Neural cell (in vitro differentiated cells): Measurements from ENCODE around the gene MAML3. TPM values are rescaled to one million over a fixed set of nuclear protein-coding genes. Genes with fewer than 3 reads are reported as not detected.

Experiments
- H2AFZ ChIP-seq: fragments of 200-600, 300-800 bp; sonication (generic), shearing (Covaris generic); 2 replicates; pipeline ENCODE4 v1.6.0; 2014; ENCODE audit warnings: low read depth, mild to moderate bottlenecking, antibody characterized with exemption, low read length, moderate library complexity
- H3F3A ChIP-seq: fragments of 200-600 bp; shearing (Covaris generic); 2 replicates; pipeline ENCODE4 v1.6.1; 2016; ENCODE audit warnings: mild to moderate bottlenecking, moderate library complexity, mixed read lengths, antibody characterized with exemption, low read length; ENCODE audit not compliant: insufficient read depth, poor library complexity, severe bottlenecking
- H3K27ac ChIP-seq: fragments of 200-600, 300-800 bp; sonication (generic), shearing (Covaris generic); 2 replicates; pipeline ENCODE4 v1.5.1; 2014; ENCODE audit warnings: mild to moderate bottlenecking, low read length, moderate library complexity
- H3K27me3 ChIP-seq: fragments of 300-800, 200-600 bp; sonication (generic), shearing (Covaris generic); 2 replicates; pipeline ENCODE4 v1.6.0; 2014; ENCODE audit warnings: mild to moderate bottlenecking, low read depth, low read length, moderate library complexity; ENCODE audit not compliant: insufficient read depth
- H3K36me3 ChIP-seq: fragments of 300-800, 200-600 bp; sonication (generic), shearing (Covaris generic); 2 replicates; pipeline ENCODE4 v1.5.1; 2014; ENCODE audit warnings: mild to moderate bottlenecking, antibody characterized with exemption, low read length, moderate library complexity; ENCODE audit not compliant: insufficient read depth
- H3K4me2 ChIP-seq: fragments of 300-800, 200-600 bp; sonication (generic), shearing (Covaris generic); 2 replicates; pipeline ENCODE4 v1.6.0; 2014; ENCODE audit warnings: mild to moderate bottlenecking, low read length
- H3K4me3 ChIP-seq: fragments of 300-800, 200-600 bp; sonication (generic), shearing (Covaris generic); 2 replicates; pipeline ENCODE4 v1.5.1; 2014; ENCODE audit warnings: mild to moderate bottlenecking, low read length, moderate library complexity
- H3K79me2 ChIP-seq: fragments of 200-600 bp; shearing (Covaris generic); replicated peaks from 2 replicates; pipeline ENCODE4 v1.6.0; 2014; ENCODE audit warnings: mild to moderate bottlenecking, low read length, moderate library complexity; ENCODE audit not compliant: insufficient read depth
- H3K9ac ChIP-seq: fragments of 300-800, 200-600 bp; sonication (generic), shearing (Covaris generic); 2 replicates; pipeline ENCODE4 v1.6.1; 2016; ENCODE audit warnings: mild to moderate bottlenecking, low read length, mixed read lengths
- H3K9me2 ChIP-seq: fragments of 200-600 bp; shearing (Covaris generic); 2 replicates; pipeline ENCODE4 v1.6.1; 2016; ENCODE audit warnings: mild to moderate bottlenecking, low read length, mixed read lengths; ENCODE audit not compliant: insufficient read depth
- H3K9me3 ChIP-seq: fragments of 200-600, 300-800 bp; sonication (generic), shearing (Covaris generic); 2 replicates; pipeline ENCODE4 v1.6.1; 2016; ENCODE audit warnings: mild to moderate bottlenecking, mixed run types, low read length, moderate library complexity, mixed read lengths
- H4K20me1 ChIP-seq: fragments of 200-600 bp; shearing (Covaris generic); 2 replicates; pipeline ENCODE4 v1.6.1; 2016; ENCODE audit warnings: mild to moderate bottlenecking, mixed run types; ENCODE audit not compliant: insufficient read depth
- CTCF ChIP-seq: fragments of 450-650 bp; IDR thresholded peaks from 2 replicates; pipeline ENCODE4 v1.5.1; 2014; ENCODE audit warnings: antibody characterized with exemption, mild to moderate bottlenecking, moderate library complexity; ENCODE audit not compliant: poor library complexity, severe bottlenecking
- EP300 ChIP-seq: fragments of 450-650 bp; conservative IDR thresholded peaks from 2 replicates; pipeline ENCODE4 v1.6.1; 2014; ENCODE audit warnings: antibody characterized with exemption, mild to moderate bottlenecking, moderate library complexity; ENCODE audit not compliant: poor library complexity, severe bottlenecking
- EZH2 ChIP-seq: fragments of 200-600, 300-800 bp; shearing (Covaris generic), sonication (generic); IDR thresholded peaks from 2 replicates; pipeline ENCODE4 v1.6.1; 2014; ENCODE audit warnings: antibody characterized with exemption, low read length, borderline replicate concordance, mild to moderate bottlenecking; ENCODE audit not compliant: insufficient read depth, poor library complexity, severe bottlenecking
- MXI1 ChIP-seq: fragments of 450-650 bp; conservative IDR thresholded peaks from 2 replicates; pipeline ENCODE4 v1.6.1; 2014; ENCODE audit warnings: antibody characterized with exemption, mild to moderate bottlenecking; ENCODE audit not compliant: poor library complexity, severe bottlenecking
- POLR2AphosphoS5 ChIP-seq: IDR thresholded peaks from 2 replicates; pipeline ENCODE4 v1.6.1; 2012
- RAD21 ChIP-seq: fragments of 450-650 bp; conservative IDR thresholded peaks from 2 replicates; pipeline ENCODE4 v1.6.1; 2014; ENCODE audit warnings: antibody characterized with exemption, mild to moderate bottlenecking, moderate library complexity
- REST ChIP-seq: IDR thresholded peaks from 2 replicates; pipeline ENCODE4 v1.6.1; 2012; ENCODE audit warnings: borderline replicate concordance
- SMC3 ChIP-seq: fragments of 450-650 bp; conservative IDR thresholded peaks from 2 replicates; pipeline ENCODE4 v1.6.1; 2014; ENCODE audit warnings: antibody characterized with exemption, mild to moderate bottlenecking, moderate library complexity; ENCODE audit not compliant: poor library complexity
- TAF1 ChIP-seq: IDR thresholded peaks from 2 replicates; pipeline ENCODE4 v1.6.1; 2012; ENCODE audit warnings: low read depth
- polyA plus RNA-seq: library from polyadenylated mRNA; depleted of rRNA; stranded (reverse); fragments of >200 nt; gene quantifications from 2 replicates; pipeline ENCODE4 v1.2.3, GENCODE V29; 2014

The MAML3 gene
- polyA plus RNA-seq, 1 donor from 2014 or later, result 10.2 TPM

- no peaks in the 10 kb centered on the region for H3K27me3 ChIP-seq
These were observed 246.8 kb downstream of the MAML3 start for GRCh38 chr4:139907001-139907809.

GRCh38 chr4:139905489-139905888 lies 248.5 kb downstream of the MAML3 start:
- Histone ChIP-seq H4K20me1 (no peaks in the 10 kb centered on the region), H3K9me2 (no peaks in the 10 kb centered on the region), H3F3A (no peaks in the 10 kb centered on the region), H2AFZ (no peak overlapping the region), H3K4me2 (no peak overlapping the region), H3K4me3 (no peak overlapping the region), H3K79me2 (no peaks in the 10 kb centered on the region), H3K27ac (no peak overlapping the region), H3K36me3 (peaks cover 3% of the 10 kb centered on the region), H3K27me3 (no peaks in the 10 kb centered on the region), H3K9me3 (no peaks in the 10 kb centered on the region), H3K9ac (no peak overlapping the region)
- TF ChIP-seq EP300, result no peak

More at GRCh38 chr4:139907001-139907809, 246.8 kb downstream of the MAML3 start:
- Histone ChIP-seq H3K27ac (no peak overlapping the region), H3K9me3 (no peaks in the 10 kb centered on the region), H3K4me2 (no peak overlapping the region), H4K20me1 (no peaks in the 10 kb centered on the region), H3K9ac (no peak overlapping the region), H3K9me2 (no peaks in the 10 kb centered on the region), H3K36me3 (peaks cover 3% of the 10 kb centered on the region), H3F3A (no peaks in the 10 kb centered on the region), H2AFZ (no peak overlapping the region), H3K79me2 (no peaks in the 10 kb centered on the region), H3K4me3 (no peak overlapping the region)
- TF ChIP-seq TAF1 (no peak), REST (no peak), EZH2 (no peak), MXI1 (no peak), RAD21 (no peak), POLR2AphosphoS5 (no peak), SMC3 (no peak), CTCF (no peak), EP300 (no peak)
